ENCODE results near the gene SLC25A13.

- no peak for TF ChIP-seq EZH2 (IDR thresholded peaks at IDR 0.05; ENCODE audit: low read length, missing control alignments)
- TF ChIP-seq, protein P1, sequence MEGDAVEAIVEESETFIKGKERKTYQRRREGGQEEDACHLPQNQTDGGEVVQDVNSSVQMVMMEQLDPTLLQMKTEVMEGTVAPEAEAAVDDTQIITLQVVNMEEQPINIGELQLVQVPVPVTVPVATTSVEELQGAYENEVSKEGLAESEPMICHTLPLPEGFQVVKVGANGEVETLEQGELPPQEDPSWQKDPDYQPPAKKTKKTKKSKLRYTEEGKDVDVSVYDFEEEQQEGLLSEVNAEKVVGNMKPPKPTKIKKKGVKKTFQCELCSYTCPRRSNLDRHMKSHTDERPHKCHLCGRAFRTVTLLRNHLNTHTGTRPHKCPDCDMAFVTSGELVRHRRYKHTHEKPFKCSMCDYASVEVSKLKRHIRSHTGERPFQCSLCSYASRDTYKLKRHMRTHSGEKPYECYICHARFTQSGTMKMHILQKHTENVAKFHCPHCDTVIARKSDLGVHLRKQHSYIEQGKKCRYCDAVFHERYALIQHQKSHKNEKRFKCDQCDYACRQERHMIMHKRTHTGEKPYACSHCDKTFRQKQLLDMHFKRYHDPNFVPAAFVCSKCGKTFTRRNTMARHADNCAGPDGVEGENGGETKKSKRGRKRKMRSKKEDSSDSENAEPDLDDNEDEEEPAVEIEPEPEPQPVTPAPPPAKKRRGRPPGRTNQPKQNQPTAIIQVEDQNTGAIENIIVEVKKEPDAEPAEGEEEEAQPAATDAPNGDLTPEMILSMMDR (conservative IDR thresholded peaks at IDR 0.05 in 1 of 2, IDR thresholded peaks at IDR 0.05 in 1 of 2; ENCODE audit: low read depth in 1 of 2, low read length in 2 of 2), result no peak
Measured at GRCh38 chr7:96241855-96242254, 80.0 kb downstream of the SLC25A13 start.
